GM10248 (cell line): ENCODE results near the gene FBXW4.

Experiments
- CTCF ChIA-PET: fragments of 300-600 bp; sonication (Branson Sonifier 250); formaldehyde crosslinking; extraction: SDS; loops from one replicate; lab custom pipeline; 2021; ENCODE audit warnings: antibody characterized with exemption; lab: Yijun Ruan, JAX
- POLR2A ChIA-PET: fragments of 350-650 bp; sonication (Branson Sonifier 250); formaldehyde crosslinking; extraction: SDS; loops from one replicate; lab custom pipeline; 2020; ENCODE audit warnings: antibody characterized with exemption; lab: Yijun Ruan, JAX
- DNase-seq: peaks from one replicate; pipeline ENCODE4 v3.0.0; 2012; ENCODE audit errors: extremely low spot score
- TF ChIP-seq, protein P1 (sequence below): IDR thresholded peaks from 2 replicates; pipeline ENCODE4 v1.5.1; 2012; ENCODE audit warnings: mild to moderate bottlenecking, low read depth; ENCODE audit errors: extremely low read depth, missing control alignments, control extremely low read depth

FBXW4 gene

DNA sequence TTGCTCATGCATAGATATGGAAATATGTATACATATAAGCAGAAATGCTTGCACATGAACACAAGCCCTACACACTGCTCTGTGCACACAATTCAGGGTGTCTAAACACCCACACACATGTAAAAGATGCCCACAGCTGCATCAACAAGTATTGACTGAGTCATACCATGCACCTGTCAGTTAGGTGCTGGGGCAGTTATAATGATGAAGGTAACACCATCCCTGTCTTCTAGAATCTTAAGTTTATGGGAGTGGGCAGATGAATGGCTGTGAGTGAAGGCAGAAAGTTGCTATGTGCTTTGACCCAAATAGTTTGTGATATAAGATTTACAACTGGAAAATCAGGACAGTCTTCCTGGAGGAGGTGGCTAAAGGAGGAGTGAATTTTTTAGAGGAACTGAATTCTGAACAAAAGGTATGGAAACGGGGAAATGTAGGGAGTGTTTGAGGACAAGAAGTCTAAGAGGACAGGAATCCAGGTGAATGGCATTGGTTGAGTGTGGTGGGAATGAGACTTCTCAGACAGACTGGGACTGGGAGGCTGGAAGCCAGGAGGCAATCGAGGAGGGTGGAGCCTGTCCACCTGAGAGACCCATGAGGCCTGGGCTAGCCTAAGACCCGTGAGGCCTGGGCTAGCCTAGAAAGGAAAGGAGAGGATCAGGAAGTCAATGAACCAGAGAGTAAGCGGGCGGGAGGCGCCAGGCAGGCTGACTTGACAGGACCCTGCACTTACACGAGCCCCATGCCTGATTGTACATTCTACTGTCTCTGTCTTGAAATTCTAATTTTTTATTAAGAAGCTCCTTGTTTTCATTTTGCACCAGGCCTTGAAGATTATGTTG is 127.6 kb downstream of the FBXW4 start:
- TF ChIP-seq, protein P1, sequence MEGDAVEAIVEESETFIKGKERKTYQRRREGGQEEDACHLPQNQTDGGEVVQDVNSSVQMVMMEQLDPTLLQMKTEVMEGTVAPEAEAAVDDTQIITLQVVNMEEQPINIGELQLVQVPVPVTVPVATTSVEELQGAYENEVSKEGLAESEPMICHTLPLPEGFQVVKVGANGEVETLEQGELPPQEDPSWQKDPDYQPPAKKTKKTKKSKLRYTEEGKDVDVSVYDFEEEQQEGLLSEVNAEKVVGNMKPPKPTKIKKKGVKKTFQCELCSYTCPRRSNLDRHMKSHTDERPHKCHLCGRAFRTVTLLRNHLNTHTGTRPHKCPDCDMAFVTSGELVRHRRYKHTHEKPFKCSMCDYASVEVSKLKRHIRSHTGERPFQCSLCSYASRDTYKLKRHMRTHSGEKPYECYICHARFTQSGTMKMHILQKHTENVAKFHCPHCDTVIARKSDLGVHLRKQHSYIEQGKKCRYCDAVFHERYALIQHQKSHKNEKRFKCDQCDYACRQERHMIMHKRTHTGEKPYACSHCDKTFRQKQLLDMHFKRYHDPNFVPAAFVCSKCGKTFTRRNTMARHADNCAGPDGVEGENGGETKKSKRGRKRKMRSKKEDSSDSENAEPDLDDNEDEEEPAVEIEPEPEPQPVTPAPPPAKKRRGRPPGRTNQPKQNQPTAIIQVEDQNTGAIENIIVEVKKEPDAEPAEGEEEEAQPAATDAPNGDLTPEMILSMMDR, result no peak
- no peak for DNase-seq
- CTCF ChIA-PET, result interaction anchor here (1.3 to 7.1 kb wide), 4 partner anchors 17 to 353 kb away, joined by 3 to 116 read pairs (median 55); partner anchors contain the start of genes DPCD and POLL
- POLR2A ChIA-PET, result interaction anchor here (0.7 kb wide), 1 partner anchor 312 kb away, joined by 3 read pairs; no protein-coding TSS in a partner anchor

DNA sequence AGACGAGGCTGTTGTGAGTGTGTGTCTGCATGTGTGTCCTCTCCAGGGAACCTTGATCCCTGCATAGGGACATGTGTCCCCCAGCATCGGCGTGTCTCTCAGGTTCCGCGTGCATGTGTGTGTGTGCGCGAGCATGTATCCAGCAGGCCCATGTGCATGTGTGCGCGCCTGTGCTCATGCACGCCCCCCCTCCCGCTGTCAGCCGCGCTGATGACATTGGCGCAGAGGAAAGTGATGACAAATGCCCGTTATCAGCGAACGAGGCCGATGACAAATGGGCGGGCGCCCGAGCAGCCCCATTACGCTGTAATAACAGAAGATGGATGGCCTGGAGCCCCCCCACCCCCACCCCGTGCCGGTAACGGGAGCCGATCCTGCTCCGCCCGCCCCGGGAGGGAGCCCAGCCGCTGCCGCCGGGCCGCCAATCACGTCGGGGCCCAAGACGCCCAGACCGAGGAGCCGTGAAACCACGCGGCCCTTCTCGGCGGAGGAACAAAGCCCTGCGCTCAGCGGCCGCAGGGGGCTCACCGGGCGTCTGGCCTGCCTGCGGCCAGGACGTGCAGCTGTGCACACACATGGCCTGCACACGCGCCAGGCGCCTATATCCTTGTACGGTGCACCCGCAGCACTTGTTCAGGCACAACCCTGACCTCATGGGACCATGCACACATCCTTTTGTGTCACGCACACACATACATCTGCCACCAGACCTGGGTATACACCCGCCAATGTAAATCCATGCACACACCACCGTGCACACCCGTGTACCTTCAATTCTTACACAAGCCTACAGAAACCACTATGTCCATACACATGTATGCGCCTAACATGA is 128.4 kb downstream of the FBXW4 start:
- CTCF ChIA-PET, result no interaction called here
- TF ChIP-seq, protein P1, result no peak
- POLR2A ChIA-PET, result no interaction called here
- DNase-seq, result peak; percentile 65

DNA sequence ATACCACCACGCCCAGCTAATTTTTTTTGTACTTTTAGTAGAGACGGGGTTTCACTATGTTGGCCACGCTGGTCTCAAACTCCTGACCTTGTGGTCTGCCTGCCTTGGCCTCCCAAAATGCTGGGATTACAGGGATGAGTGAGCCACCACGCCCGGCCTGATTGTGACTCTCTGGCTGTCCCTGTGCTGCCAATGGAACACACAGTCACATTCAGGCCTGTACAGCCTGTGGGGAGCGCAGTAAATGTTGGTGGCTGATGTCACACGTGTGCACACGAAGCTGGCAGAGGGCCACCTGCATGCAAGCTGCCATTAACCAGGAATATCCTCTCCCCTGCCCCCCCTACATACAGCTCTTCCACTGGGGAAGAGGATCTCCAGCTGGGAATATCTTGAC is 129.0 kb downstream of the FBXW4 start:
- DNase-seq, result no peak
- ChIA-PET CTCF (no interaction called here), POLR2A (no interaction called here)
- TF ChIP-seq, protein P1, result no peak

- CTCF ChIA-PET, result no interaction called here
Observed at GRCh38 chr10:101565370-101565900, 129.5 kb downstream of the FBXW4 start.

GRCh38 chr10:101564490-101564991 is 130.4 kb downstream of the FBXW4 start:
- POLR2A ChIA-PET, result no interaction called here
- TF ChIP-seq, protein P1, result no peak
- DNase-seq, result no peak
- CTCF ChIA-PET, result no interaction called here

More at GRCh38 chr10:101565370-101565900, 129.5 kb downstream of the FBXW4 start:
- TF ChIP-seq, protein P1, result no peak
- POLR2A ChIA-PET, result no interaction called here
- DNase-seq, result no peak

GRCh38 chr10:101563497-101564040 is 131.4 kb downstream of the FBXW4 start:
- no peak for DNase-seq
- POLR2A ChIA-PET, result no interaction called here
- TF ChIP-seq, protein P1, result no peak
- CTCF ChIA-PET, result interaction anchor here (0.9 to 2.7 kb wide), 2 partner anchors 291 to 349 kb away, joined by 3 to 7 read pairs; no protein-coding TSS in a partner anchor
